ENCODE measurements around the gene MAML2.

GRCh38 chr11:96217206-96217605 is 125.8 kb downstream of the MAML2 start:
- TF ChIP-seq, protein P1, sequence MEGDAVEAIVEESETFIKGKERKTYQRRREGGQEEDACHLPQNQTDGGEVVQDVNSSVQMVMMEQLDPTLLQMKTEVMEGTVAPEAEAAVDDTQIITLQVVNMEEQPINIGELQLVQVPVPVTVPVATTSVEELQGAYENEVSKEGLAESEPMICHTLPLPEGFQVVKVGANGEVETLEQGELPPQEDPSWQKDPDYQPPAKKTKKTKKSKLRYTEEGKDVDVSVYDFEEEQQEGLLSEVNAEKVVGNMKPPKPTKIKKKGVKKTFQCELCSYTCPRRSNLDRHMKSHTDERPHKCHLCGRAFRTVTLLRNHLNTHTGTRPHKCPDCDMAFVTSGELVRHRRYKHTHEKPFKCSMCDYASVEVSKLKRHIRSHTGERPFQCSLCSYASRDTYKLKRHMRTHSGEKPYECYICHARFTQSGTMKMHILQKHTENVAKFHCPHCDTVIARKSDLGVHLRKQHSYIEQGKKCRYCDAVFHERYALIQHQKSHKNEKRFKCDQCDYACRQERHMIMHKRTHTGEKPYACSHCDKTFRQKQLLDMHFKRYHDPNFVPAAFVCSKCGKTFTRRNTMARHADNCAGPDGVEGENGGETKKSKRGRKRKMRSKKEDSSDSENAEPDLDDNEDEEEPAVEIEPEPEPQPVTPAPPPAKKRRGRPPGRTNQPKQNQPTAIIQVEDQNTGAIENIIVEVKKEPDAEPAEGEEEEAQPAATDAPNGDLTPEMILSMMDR (IDR thresholded peaks at IDR 0.05) = no peak
- TF ChIP-seq REST (IDR thresholded peaks at IDR 0.05; ENCODE audit: low read depth, low read length) (no peak), MXI1 (IDR thresholded peaks at IDR 0.05; ENCODE audit: low read depth, low read length) (no peak), POLR2AphosphoS5 (IDR thresholded peaks at IDR 0.05; ENCODE audit: low read depth, low read length) (no peak)

All from SK-N-SH (cell line).